Pancreas (tissue), 10 donors: ENCODE measurements around the gene FGF16. TPM values are rescaled to one million over a fixed set of nuclear protein-coding genes. Genes with fewer than 3 reads are reported as not detected.

ENCODE experiments used
- ATAC-seq, 4 donors: fragments of 200-7000 bp; cut with Tn5 transposase; one replicate each; pipeline versions ENCODE4 v1.8.0 to v1.9.1; 2020; ENCODE audit warnings: mild to moderate bottlenecking in 4 of 4, moderate library complexity in 4 of 4
- DNase-seq, 6 donors: peaks; one replicate each; pipeline ENCODE4 v3.0.0-alpha.2; 2020
- FAIRE-seq: peaks from 2 replicates; lab custom pipeline; 2012; peaks lifted over from hg19 to GRCh38; lab: Jason Lieb, UNC
- H3K27ac ChIP-seq, 4 donors: fragments of 200-600 bp; sonication (generic); 1 replicate in 3 of 4; 2 replicates in 1 of 4; pipeline versions ENCODE4 v1.5.0 to v1.8.0; 2020
- H3K27me3 ChIP-seq, 4 donors: fragments of 200-600 bp; one replicate each; pipeline ENCODE4 v1.8.0; 2021
- H3K36me3 ChIP-seq, 3 donors: fragments of 200-600 bp; sonication (generic) in 1 of 3; one replicate each; pipeline versions ENCODE4 v1.5.0 to v1.8.0; 2020 to 2021
- H3K4me1 ChIP-seq, 3 donors: fragments of 200-600 bp; one replicate each; pipeline ENCODE4 v1.8.0; 2021
- H3K4me3 ChIP-seq, 4 donors: fragments of 200-600 bp; sonication (generic) in 2 of 4; one replicate each; pipeline versions ENCODE4 v1.5.0 to v1.8.0; 2020 to 2021
- H3K9me3 ChIP-seq, 4 donors: fragments of 200-600 bp; one replicate each; pipeline ENCODE4 v1.8.0; 2021
- CTCF ChIP-seq, 4 donors: fragments of 200-600 bp; sonication (generic) in 3 of 4; IDR thresholded peaks; one replicate each; pipeline versions ENCODE4 v1.5.0 to v1.8.0; 2021; ENCODE audit warnings: antibody characterized with exemption in 4 of 4
- WGBS, 2 donors: extraction: QIAGEN DNeasy Blood & Tissue Kit; methylation state at CpG; one replicate each; pipeline ENCODE4 v1.1.7; 2013; 5-methylcytosine and 5-hydroxymethylcytosine counted together
- intact Hi-C, 3 donors: fragments of 100-400 bp; cut with DNase I; formaldehyde crosslinking; loops; one replicate each; pipeline versions ENCODE4 v1.11.1 to v1.14.2; 2022
- polyA plus RNA-seq, 2 donors: library from polyadenylated mRNA; stranded (reverse); fragments of 200-250 nt; gene quantifications; one replicate each; pipeline ENCODE4 v1.2.3, GENCODE V29; 2013
- total RNA-seq, 6 donors: library from RNA; stranded (reverse); fragmentation: NEBNext Ultra II Directional in 4 of 6; extraction: Animal tissue kit (Norgen Biotek cat#: 25700) in 4 of 6; gene quantifications; one replicate each; pipeline versions ENCODE4 v1.2.1 to v1.2.4, GENCODE V29; 2021 to 2023
- donor health status: healthy with polysubstance abuse.
- donor health status: DM: no; HTN: no; CAD: no; lungs with moderate emphysema.
- donor health status: DM: no; HTN: no; CAD: no.
- donor health status: control.
- donor health status: control.
- donor health status: Bipolar disorder and iron deficiency.
- donor health status: DM: yes; HTN: yes; CAD: no.
- donor health status: DM: no; HTN: no; CAD: no.
- donor health status: DM: no; HTN: no; CAD: no.
- donor health status: DM: yes; HTN: yes; CAD: no.

The FGF16 gene
- total and polyA plus RNA-seq, 8 donors: not detected

GRCh38 chrX:77444075-77444474, 3.1 kb upstream of the FGF16 start:
- H3K27me3 ChIP-seq: peaks cover 0 to 17% (median 0%) of the 10 kb centered on the region in 4 donors
- FAIRE-seq (no peak), DNase-seq (no peak), ATAC-seq (no peak)
- H3K9me3 ChIP-seq: no peaks in the 10 kb centered on the region
- H3K27ac ChIP-seq: no peak overlapping the region
- WGBS, 2 donors: 35 to 80% methylated on average over 1 of the region's 1 CpG
- TF ChIP-seq CTCF (IDR thresholded peaks at IDR 0.05): no peak
- no peaks in the 10 kb centered on the region for H3K36me3 ChIP-seq
- intact Hi-C loops: no loop called here
- no peak overlapping the region for H3K4me3 ChIP-seq
- no peaks in the 10 kb centered on the region for H3K4me1 ChIP-seq

- peaks cover 0 to 17% (median 0%) of the 10 kb centered on the region in 4 donors for H3K27me3 ChIP-seq
- ATAC-seq: no peak
Measured at GRCh38 chrX:77444545-77444944, 2.6 kb upstream of the FGF16 start.

GRCh38 chrX:77446029-77446585, 1.1 kb upstream of the FGF16 start:
- Histone ChIP-seq H3K4me1 (no peaks in the 10 kb centered on the region), H3K4me3 (peak overlapping the region; percentile 3 to 44 (median 22)), H3K27me3 (peaks cover 0 to 17% (median 0%) of the 10 kb centered on the region in 4 donors), H3K36me3 (no peaks in the 10 kb centered on the region), H3K9me3 (no peaks in the 10 kb centered on the region), H3K27ac (no peak overlapping the region)
- no peak for FAIRE-seq
- intact Hi-C loops: no loop called here
- DNase-seq: peak in 4 of 6 donors; percentile 18 to 63 (median 38)
- 2 to 23% methylated on average over 27 of the region's 27 CpGs for WGBS, 2 donors
- peak in 3 of 4 donors; percentile 7 to 12 (median 12) for TF ChIP-seq CTCF (IDR thresholded peaks at IDR 0.05)
- ATAC-seq: peak; percentile 51 to 74 (median 66)

More at GRCh38 chrX:77444545-77444944, 2.6 kb upstream of the FGF16 start:
- WGBS, 2 donors: 57 to 59% methylated on average over 3 of the region's 3 CpGs
- TF ChIP-seq CTCF (IDR thresholded peaks at IDR 0.05): no peak
- Histone ChIP-seq H3K9me3 (no peaks in the 10 kb centered on the region), H3K4me1 (no peaks in the 10 kb centered on the region), H3K36me3 (no peaks in the 10 kb centered on the region), H3K27ac (no peak overlapping the region), H3K4me3 (no peak overlapping the region)
- no peak for DNase-seq
- FAIRE-seq: no peak
- intact Hi-C loops: no loop called here

GRCh38 chrX:77447653-77448569, 722 bp downstream of the FGF16 start:
- H3K4me3 ChIP-seq: peak overlapping the region in 1 of 4 donors; percentile 44
- H3K27me3 ChIP-seq: peaks cover 0 to 15% (median 0%) of the 10 kb centered on the region in 4 donors
- no peak for TF ChIP-seq CTCF (IDR thresholded peaks at IDR 0.05)
- FAIRE-seq (no peak), DNase-seq (peak in 2 of 6 donors; percentile 51 to 56), ATAC-seq (no peak)
- intact Hi-C loops: no loop called here
- H3K4me1 ChIP-seq: no peaks in the 10 kb centered on the region
- H3K36me3 ChIP-seq: no peaks in the 10 kb centered on the region
- H3K9me3 ChIP-seq: no peaks in the 10 kb centered on the region
- 51 to 60% methylated on average over 63 to 73 of the region's 73 CpGs for WGBS, 2 donors
- H3K27ac ChIP-seq: no peak overlapping the region
